Stimulated activated CD4-positive, alpha-beta T cell treated with anti-CD3 and anti-CD28 coated beads, Interleukin-1b, Interleukin-23, amount 100 ng/mL, for 1 hour (primary cell): ENCODE results near the gene HEPACAM.

Source experiments
- DNase-seq, 2 donors: peaks; one replicate each; pipeline ENCODE4 v3.0.0-alpha.2; 2020; ENCODE audit warnings: low read depth in 2 of 2

The HEPACAM gene

DNA sequence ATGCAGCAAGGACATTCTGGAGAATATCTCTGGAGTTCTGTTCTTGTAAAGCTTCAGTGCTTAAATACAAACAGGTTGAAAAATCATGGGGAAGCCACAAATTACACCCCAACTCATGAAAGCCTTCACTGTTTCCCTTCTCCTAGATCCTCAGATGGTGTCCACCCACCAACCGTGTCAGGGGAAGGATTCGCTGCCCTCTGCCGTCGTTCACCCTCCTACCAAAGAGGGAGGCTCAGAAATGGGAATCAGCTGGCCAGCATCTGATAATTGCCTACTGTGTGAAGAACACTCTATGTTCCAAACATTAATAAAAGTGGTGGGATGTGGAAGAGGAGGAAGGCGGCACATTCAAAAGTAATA is 7.4 kb upstream of the HEPACAM start:
- no peak for DNase-seq

- no peak for DNase-seq
These were observed 6.8 kb upstream of the HEPACAM start for GRCh38 chr11:124942466-124943253.

DNA sequence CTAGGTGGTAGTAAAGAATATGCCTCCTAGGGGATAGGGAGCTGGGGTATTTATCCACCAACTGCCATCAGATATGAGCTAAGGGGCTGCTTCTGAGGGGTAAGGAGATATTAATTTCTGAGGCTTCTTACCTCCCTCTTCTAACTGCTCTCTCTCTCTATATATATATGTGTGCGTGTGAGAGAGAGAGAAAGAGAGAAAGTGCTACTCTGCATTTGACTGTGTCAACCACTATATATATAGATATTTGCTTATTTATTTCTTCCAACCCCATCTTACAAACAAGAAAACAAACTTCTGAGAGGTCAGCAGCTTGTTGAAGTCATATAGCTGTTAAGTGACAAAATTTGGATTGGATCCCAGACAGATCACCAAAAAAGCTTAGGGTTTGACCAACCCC is 5.9 kb upstream of the HEPACAM start:
- no peak for DNase-seq

- DNase-seq: no peak
These were observed 3.1 kb upstream of the HEPACAM start for GRCh38 chr11:124938970-124939369.

GRCh38 chr11:124938206-124938765 is 2.4 kb upstream of the HEPACAM start:
- no peak for DNase-seq

GRCh38 chr11:124937336-124937935 is 1.6 kb upstream of the HEPACAM start:
- no peak for DNase-seq

GRCh38 chr11:124934862-124935547 is 842 bp downstream of the HEPACAM start:
- DNase-seq: no peak

DNA sequence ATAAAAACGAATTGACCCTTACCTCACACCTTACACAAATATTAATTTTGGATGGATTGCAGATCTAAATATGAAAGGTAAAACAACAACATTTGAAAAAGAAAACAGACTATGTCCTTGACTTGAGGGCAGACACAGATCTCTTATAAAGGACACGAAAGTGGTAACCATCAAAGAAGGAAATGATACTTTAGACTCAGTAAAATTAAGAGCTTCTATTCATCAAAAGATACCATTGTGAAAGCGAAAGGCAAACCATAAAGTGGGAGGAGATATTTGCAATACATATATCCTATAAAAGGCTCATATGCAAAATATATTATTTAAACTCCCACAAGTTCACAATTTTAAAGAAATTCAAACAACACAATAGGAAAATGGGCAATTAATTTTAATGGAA is 5.0 kb downstream of the HEPACAM start:
- DNase-seq: no peak

GRCh38 chr11:124928942-124929665 is 6.7 kb downstream of the HEPACAM start:
- no peak for DNase-seq

DNA sequence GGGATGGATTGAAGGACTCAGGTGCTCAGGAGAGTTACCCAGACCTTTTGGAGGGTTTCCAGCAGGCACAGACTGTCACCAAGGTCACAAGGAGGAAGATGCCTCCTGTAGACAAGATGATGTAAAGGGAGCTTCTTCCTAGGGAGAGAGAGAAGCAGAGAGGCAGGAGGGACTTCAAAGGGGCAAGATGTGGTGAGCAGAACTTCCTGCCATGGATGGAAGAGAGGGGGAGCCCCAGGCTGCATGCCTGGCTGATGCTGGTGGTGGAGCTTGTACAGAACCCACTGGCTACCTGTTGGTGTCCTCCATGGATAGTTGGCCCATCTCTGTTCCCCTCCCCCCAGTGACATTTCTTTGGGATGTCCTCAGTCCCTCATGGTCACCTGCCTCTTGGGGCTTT is 12.6 kb downstream of the HEPACAM start:
- DNase-seq: no peak

DNA sequence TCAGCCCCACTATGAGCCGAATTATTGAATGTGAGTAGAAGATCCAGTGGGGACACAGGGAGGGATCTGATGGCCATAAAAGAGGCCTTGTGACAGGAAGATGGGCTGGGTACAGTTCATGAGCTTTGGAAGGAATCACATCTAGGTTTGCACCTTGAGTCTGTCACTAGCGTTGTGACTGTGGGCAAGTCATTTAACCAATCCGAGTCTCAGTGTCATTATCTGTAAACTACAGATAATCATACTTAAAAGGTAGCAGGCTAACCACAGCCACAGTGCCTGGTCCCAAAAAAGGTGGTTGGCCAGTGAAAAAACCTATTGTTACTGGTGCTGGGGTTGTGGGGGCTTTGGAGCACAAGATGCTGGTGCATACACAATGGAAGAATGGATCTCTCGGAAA is 13.0 kb downstream of the HEPACAM start:
- no peak for DNase-seq

DNA sequence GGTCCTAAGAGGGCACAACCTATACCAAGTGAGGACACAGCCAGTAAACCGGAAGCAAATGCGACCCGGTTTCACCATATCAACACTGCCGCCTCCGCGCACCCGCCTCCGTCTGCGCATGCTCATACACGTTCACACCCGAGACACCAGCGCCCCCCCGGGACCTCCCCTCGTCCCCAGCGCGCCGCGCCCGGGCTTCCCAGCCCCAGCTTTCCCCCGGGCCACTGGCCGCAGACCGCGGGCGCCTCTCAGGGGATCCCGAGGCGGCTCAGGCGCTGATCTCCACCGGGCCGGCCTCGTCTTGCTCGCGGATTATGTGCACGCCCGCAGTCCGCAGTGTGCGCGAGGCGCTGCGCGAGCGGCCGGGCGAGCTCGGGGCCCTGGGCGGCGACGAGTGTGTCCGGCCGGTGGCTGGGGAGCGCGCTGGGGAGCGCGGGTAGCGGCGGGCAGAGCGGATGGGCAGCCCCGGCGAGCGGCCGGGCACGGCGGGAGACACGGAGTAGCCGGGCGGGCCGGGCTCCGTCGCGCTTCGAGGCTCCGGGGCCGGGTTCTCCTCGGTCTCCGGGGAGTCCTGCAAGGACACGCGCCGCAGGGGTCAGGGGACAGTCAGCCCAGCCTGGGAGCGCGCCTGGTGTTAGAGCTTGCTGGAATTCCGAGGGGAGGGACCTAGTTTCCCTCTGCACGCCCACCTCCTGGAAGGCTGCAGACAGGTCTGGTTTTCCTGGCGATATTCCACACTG is 14.8 kb downstream of the HEPACAM start:
- peak; percentile 39 to 57 for DNase-seq

GRCh38 chr11:124920356-124920755 is 15.5 kb downstream of the HEPACAM start:
- no peak for DNase-seq

DNA sequence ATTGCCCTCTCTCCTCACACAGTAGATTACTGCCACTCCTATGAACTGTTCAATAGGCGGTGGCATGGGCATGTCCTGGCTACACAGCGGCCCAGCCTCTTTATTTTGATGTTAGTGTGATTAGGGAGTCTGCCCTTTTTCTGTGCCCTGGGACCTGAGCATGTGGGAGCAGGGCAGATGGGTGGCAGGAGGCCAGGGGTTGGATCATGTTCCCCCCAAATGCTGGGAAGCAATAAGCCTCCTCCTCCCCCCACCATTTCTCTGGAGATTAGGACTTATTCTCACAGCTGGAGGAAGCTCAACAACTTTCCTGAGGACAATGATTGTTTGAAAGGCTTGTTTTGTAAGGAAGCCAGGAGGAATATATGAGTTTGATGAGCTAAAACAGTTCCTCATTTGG is 15.9 kb downstream of the HEPACAM start:
- no peak for DNase-seq

GRCh38 chr11:124918950-124919349 is 16.9 kb downstream of the HEPACAM start, which contains the start of gene HEPN1:
Gene HEPN1 (plus strand): TSS chr11:124919250.
- DNase-seq: no peak

GRCh38 chr11:124917115-124917637 is 18.7 kb downstream of the HEPACAM start:
- DNase-seq: no peak

DNA sequence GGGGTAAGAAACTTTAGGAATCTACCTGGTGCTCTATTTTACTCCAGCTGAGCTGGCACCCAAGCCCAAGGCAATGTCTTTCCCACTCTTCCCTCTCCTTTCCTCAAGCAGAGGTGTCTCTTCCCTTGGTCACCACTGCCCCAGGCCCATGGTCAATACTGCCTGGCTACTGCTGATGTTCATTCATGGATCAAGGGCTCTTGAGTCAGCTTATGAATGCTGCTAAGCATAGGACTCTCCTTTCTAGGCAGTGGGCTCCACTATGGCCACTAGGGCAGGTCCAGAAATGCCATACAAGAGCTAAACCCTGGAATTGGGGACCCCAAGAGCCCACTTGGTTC is 19.5 kb downstream of the HEPACAM start:
- DNase-seq: no peak

DNA sequence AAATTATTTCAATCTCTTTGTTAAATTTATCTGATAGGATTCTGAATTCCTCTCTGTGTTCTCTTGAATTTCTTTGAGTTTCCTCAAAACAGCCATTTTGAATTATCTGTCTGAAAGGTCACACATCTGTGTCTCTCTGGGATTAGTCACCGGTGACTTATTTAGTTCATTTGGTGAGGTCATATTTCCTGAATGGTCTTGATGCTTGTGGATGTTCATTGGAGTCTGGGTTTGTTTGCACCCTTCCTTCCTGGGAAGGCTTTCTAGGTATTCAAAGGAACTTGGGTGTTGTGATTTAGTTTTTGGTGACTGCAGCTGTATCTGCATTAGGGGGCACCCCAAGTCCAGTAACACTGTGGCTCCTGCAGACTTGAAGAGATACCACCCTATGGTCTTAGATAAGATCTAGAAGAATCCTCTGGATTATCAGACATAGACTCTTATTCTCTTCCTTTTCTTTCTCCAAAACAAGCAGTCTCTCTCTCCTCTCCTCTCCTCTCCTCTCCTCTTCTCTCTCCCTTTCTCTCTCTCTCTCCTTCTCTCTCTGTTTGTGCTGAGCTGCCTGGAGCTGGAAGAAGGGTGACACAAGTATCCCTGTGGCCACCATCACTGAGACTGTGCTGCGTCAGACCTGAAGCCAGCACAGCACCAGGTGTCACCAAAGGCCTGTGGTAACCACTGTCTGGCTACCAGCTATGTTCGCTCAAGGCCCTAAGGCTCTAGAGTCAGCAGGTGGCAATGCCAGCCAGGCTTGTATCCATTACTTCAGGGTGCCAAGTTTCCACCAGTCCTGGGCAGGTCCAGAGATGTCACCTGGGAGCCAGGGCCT is 20.1 kb downstream of the HEPACAM start:
- DNase-seq: no peak

GRCh38 chr11:124902616-124903015 is 33.2 kb downstream of the HEPACAM start:
- no peak for DNase-seq

- DNase-seq: no peak
These were observed 35.4 kb downstream of the HEPACAM start for GRCh38 chr11:124900464-124900863.
